H1 (cell line): Measurements from ENCODE around the gene ZFP64. TPM values are rescaled to one million over a fixed set of nuclear protein-coding genes. Genes with fewer than 3 reads are reported as not detected.

ENCODE experiments used
- EZH2 ChIP-seq: fragments of 200-600 bp; sonication (generic); IDR thresholded peaks from 2 replicates; pipeline ENCODE4 v1.7.1; 2012; ENCODE audit warnings: low read depth, mild to moderate bottlenecking, moderate library complexity, low read length, inconsistent platforms; ENCODE audit not compliant: severe bottlenecking
- KDM4A ChIP-seq: IDR thresholded peaks from one replicate; pipeline ENCODE4 v1.7.1; 2012; ENCODE audit warnings: low read depth, mild to moderate bottlenecking, moderate library complexity, low read length, inconsistent platforms; ENCODE audit not compliant: severe bottlenecking
- NANOG ChIP-seq: IDR thresholded peaks from 2 replicates; pipeline ENCODE4 v1.6.1; 2011; ENCODE audit warnings: low read length, low read depth, mild to moderate bottlenecking, inconsistent platforms; ENCODE audit not compliant: insufficient read depth, poor library complexity, severe bottlenecking
- POLR2A ChIP-seq, 2 experiments: IDR thresholded peaks; 1 replicate in 1 of 2; 2 replicates in 1 of 2; pipeline ENCODE4 v1.6.1; 2011; ENCODE audit warnings: low read depth in 2 of 2, low read length in 2 of 2, mild to moderate bottlenecking in 2 of 2; ENCODE audit errors: control extremely low read depth in 1 of 2
- POLR2AphosphoS5 ChIP-seq: IDR thresholded peaks from 2 replicates; pipeline ENCODE4 v1.6.1; 2011; ENCODE audit warnings: low read depth, low read length
- SIRT6 ChIP-seq: IDR thresholded peaks from one replicate; pipeline ENCODE4 v1.7.1; 2012; ENCODE audit warnings: low read length, inconsistent platforms
- SP4 ChIP-seq: IDR thresholded peaks from 2 replicates; pipeline ENCODE4 v1.6.1; 2012; ENCODE audit warnings: low read length, inconsistent platforms
- TAF7 ChIP-seq: optimal IDR thresholded peaks from 2 replicates; pipeline ENCODE3; 2011; ENCODE audit warnings: low read depth, mild to moderate bottlenecking, inconsistent platforms, low read length, moderate library complexity, borderline replicate concordance
- polyA plus RNA-seq, 7 experiments: library from polyadenylated mRNA; depleted of rRNA in 3 of 7; stranded (reverse) in 5 of 7; unstranded in 2 of 7; fragments of >200 nt in 5 of 7; fragments of 200-250 nt in 2 of 7; gene quantifications; 1 replicate in 5 of 7; 2 replicates in 1 of 7; 4 replicates in 1 of 7; pipeline versions ENCODE4 v1.2.1 to v1.2.3, GENCODE V29; 2011 to 2013; ENCODE audit warnings: missing spikeins in 2 of 7, mixed read lengths in 2 of 7
- total RNA-seq: library from RNA; stranded (reverse); fragmentation: NEBNext Ultra II Directional; extraction: Animal tissue kit (Norgen Biotek cat#: 25700); gene quantifications from 2 replicates; pipeline ENCODE4 v1.2.1, GENCODE V29; 2021
- TF ChIP-seq, protein P1 (sequence below): IDR thresholded peaks from 2 replicates; pipeline ENCODE4 v1.6.1; 2012; ENCODE audit warnings: inconsistent platforms

ZFP64 gene
- total and polyA plus RNA-seq, 2 of the 8 experiments (the other 6 are each of a cell fraction or from before 2014, with no cell fraction given), result 25.3 to 43.7 TPM

GRCh38 chr20:52130406-52130805, 61.2 kb downstream of the ZFP64 start (continued):
- TF ChIP-seq, protein P1, sequence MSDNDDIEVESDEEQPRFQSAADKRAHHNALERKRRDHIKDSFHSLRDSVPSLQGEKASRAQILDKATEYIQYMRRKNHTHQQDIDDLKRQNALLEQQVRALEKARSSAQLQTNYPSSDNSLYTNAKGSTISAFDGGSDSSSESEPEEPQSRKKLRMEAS, result no peak
- no peak for TF ChIP-seq POLR2A (IDR thresholded peaks at IDR 0.05; ENCODE audit: control extremely low read depth in 1 of 2, low read depth in 2 of 2, low read length in 2 of 2)
- TF ChIP-seq NANOG, result no peak
- no peak for TF ChIP-seq KDM4A
- no peak for TF ChIP-seq EZH2
- no peak for TF ChIP-seq SP4
- TF ChIP-seq SIRT6, result no peak
- TF ChIP-seq TAF7, result no peak
- TF ChIP-seq POLR2AphosphoS5, result no peak
